HCT116 (cell line): ENCODE measurements around the gene MAP3K21. TPM values are rescaled to one million over a fixed set of nuclear protein-coding genes. Genes with fewer than 3 reads are reported as not detected.

Experiments used
- ATAC-seq: fragments of 200-7000 bp; cut with Tn5 transposase; 2 replicates; pipeline ENCODE4 v1.9.1; 2020; ENCODE audit warnings: mild to moderate bottlenecking, moderate library complexity
- BruUV-seq: library from RNA; stranded (reverse); fragments of 400-500 nt; replicated peaks from 2 replicates; lab custom pipeline; 2021; lab: Mats Ljungman, UMichigan
- CTCF ChIA-PET: fragments of 300-600 bp; sonication (Branson Sonifier 250); formaldehyde crosslinking; loops from one replicate; lab custom pipeline; 2021; ENCODE audit warnings: antibody characterized with exemption; lab: Charles Lee
- POLR2A ChIA-PET: fragments of 300-600, 350-600 bp; sonication (Branson Sonifier 250); formaldehyde crosslinking; loops from one replicate; lab custom pipeline; 2021; ENCODE audit warnings: antibody characterized with exemption; lab: Charles Lee
- RAD21 ChIA-PET, 2 experiments: fragments of 300-600 bp; sonication (Branson Sonifier 250); formaldehyde crosslinking; loops; one replicate each; lab custom pipeline; 2023; ENCODE audit warnings: low total read pairs in 2 of 2; ENCODE audit not compliant: uncharacterized antibody in 2 of 2, unreplicated experiment in 2 of 2, low non-redundant PET in 1 of 2; lab: Charles Lee
- DNase-seq: peaks from one replicate; pipeline ENCODE4 v3.0.0-alpha.2; 2010; ENCODE audit warnings: low read depth, low spot score
- H2AFZ ChIP-seq: fragments of 200-600 bp; shearing (Covaris generic), sonication (generic); 2 replicates; pipeline ENCODE4 v1.6.1; 2017; ENCODE audit warnings: low read depth, mixed run types, mixed read lengths, antibody characterized with exemption, low read length; ENCODE audit not compliant: poor library complexity, severe bottlenecking
- H3K27ac ChIP-seq: 2 replicates; pipeline ENCODE4 v1.5.1; 2012; ENCODE audit warnings: low read depth, low read length
- H3K27me3 ChIP-seq: fragments of 200-600 bp; sonication (generic); 2 replicates; pipeline ENCODE4 v1.6.1; 2016; ENCODE audit warnings: mixed run types, low read length, mixed read lengths; ENCODE audit not compliant: insufficient read depth
- H3K36me3 ChIP-seq, 2 experiments: fragments of 200-500 bp in 1 of 2; fragments of 200-600 bp in 1 of 2; sonication (Bioruptor generic) in 1 of 2; sonication (generic) in 1 of 2; 2 replicates each; pipeline versions ENCODE4 v1.5.1 to v1.6.1; 2014 to 2016; ENCODE audit warnings: low read length in 2 of 2, inconsistent platforms in 1 of 2, mixed read lengths in 1 of 2, mixed run types in 1 of 2; ENCODE audit not compliant: insufficient read depth in 2 of 2, control insufficient read depth in 1 of 2
- H3K4me1 ChIP-seq, 2 experiments: fragments of 200-600 bp in 1 of 2; sonication (generic) in 1 of 2; 2 replicates each; pipeline versions ENCODE4 v1.5.1 to v1.6.1; 2012 to 2017; ENCODE audit warnings: low read length in 2 of 2, inconsistent platforms in 1 of 2, mild to moderate bottlenecking in 1 of 2, mixed read lengths in 1 of 2, mixed run types in 1 of 2, moderate library complexity in 1 of 2; ENCODE audit not compliant: insufficient read depth in 2 of 2, control insufficient read depth in 1 of 2
- H3K4me2 ChIP-seq: fragments of 200-600 bp; sonication (generic); 2 replicates; pipeline ENCODE4 v1.6.1; 2017; ENCODE audit warnings: mixed run types, low read length, mixed read lengths
- H3K4me3 ChIP-seq, 2 experiments: fragments of 200-600 bp in 1 of 2; sonication (generic) in 1 of 2; replicated peaks in 1 of 2; 2 replicates each; pipeline ENCODE4 v1.5.1; 2011 to 2016; ENCODE audit warnings: low read length in 2 of 2, control low read depth in 1 of 2, low read depth in 1 of 2, mild to moderate bottlenecking in 1 of 2, mixed read lengths in 1 of 2, mixed run types in 1 of 2
- H3K79me2 ChIP-seq: fragments of 200-600 bp; sonication (generic); 2 replicates; pipeline ENCODE4 v1.6.1; 2017; ENCODE audit warnings: mild to moderate bottlenecking, mixed run types, low read length, moderate library complexity, mixed read lengths; ENCODE audit not compliant: insufficient read depth
- H3K9ac ChIP-seq: fragments of 200-600 bp; sonication (generic); 2 replicates; pipeline ENCODE4 v1.6.1; 2016; ENCODE audit warnings: low read length, mixed read lengths
- H3K9me2 ChIP-seq: fragments of 200-600 bp; sonication (generic), shearing (Covaris generic); 2 replicates; pipeline ENCODE4 v1.6.1; 2017; ENCODE audit warnings: mixed run types, mild to moderate bottlenecking, moderate library complexity; ENCODE audit not compliant: insufficient read depth
- H3K9me3 ChIP-seq, 2 experiments: fragments of 200-500 bp in 1 of 2; fragments of 200-600 bp in 1 of 2; sonication (Bioruptor generic) in 1 of 2; sonication (generic) in 1 of 2; 2 replicates each; pipeline ENCODE4 v1.6.1; 2014 to 2017; ENCODE audit warnings: low read length in 2 of 2, mixed read lengths in 2 of 2, inconsistent platforms in 1 of 2, low read depth in 1 of 2, mild to moderate bottlenecking in 1 of 2, mixed run types in 1 of 2, moderate library complexity in 1 of 2; ENCODE audit not compliant: control insufficient read depth in 1 of 2, insufficient read depth in 1 of 2
- H4K20me1 ChIP-seq: fragments of 200-600 bp; sonication (generic), shearing (Covaris generic); 2 replicates; pipeline ENCODE4 v1.6.1; 2017; ENCODE audit warnings: mixed run types, mild to moderate bottlenecking, moderate library complexity; ENCODE audit not compliant: insufficient read depth
- ATF3 ChIP-seq: IDR thresholded peaks from 2 replicates; pipeline ENCODE4 v1.6.1; 2012
- CBX3 ChIP-seq: IDR thresholded peaks from 2 replicates; pipeline ENCODE4 v1.6.1; 2012; ENCODE audit warnings: low read depth
- CEBPB ChIP-seq: IDR thresholded peaks from 2 replicates; pipeline ENCODE4 v1.6.1; 2012; ENCODE audit warnings: low read depth
- CTCF ChIP-seq, 3 experiments: fragments of 200-600 bp in 1 of 3; sonication (generic) in 1 of 3; IDR thresholded peaks in 2 of 3; conservative IDR thresholded peaks in 1 of 3; 2 replicates each; pipeline ENCODE4 v1.5.1; 2012 to 2017; ENCODE audit warnings: low read depth in 2 of 3, low read length in 2 of 3, antibody characterized with exemption in 1 of 3, borderline replicate concordance in 1 of 3, control low read depth in 1 of 3, mild to moderate bottlenecking in 1 of 3, mixed read lengths in 1 of 3, mixed run types in 1 of 3, moderate library complexity in 1 of 3; ENCODE audit not compliant: insufficient read depth in 1 of 3
- EGR1 ChIP-seq: IDR thresholded peaks from 2 replicates; pipeline ENCODE4 v1.6.1; 2012; ENCODE audit warnings: low read depth
- ELF1 ChIP-seq: IDR thresholded peaks from 2 replicates; pipeline ENCODE4 v1.6.1; 2012; ENCODE audit warnings: low read depth, borderline replicate concordance
- EZH2phosphoT487 ChIP-seq: fragments of 200-600 bp; IDR thresholded peaks from 2 replicates; pipeline ENCODE4 v1.6.1; 2018; ENCODE audit warnings: antibody characterized with exemption, borderline replicate concordance
- JUND ChIP-seq: IDR thresholded peaks from 2 replicates; pipeline ENCODE4 v1.6.1; 2012
- REST ChIP-seq: IDR thresholded peaks from 2 replicates; pipeline ENCODE4 v1.6.1; 2012; ENCODE audit warnings: low read depth
- SIN3A ChIP-seq: IDR thresholded peaks from 2 replicates; pipeline ENCODE4 v1.6.1; 2012; ENCODE audit warnings: low read depth
- SRF ChIP-seq: IDR thresholded peaks from 2 replicates; pipeline ENCODE4 v1.6.1; 2012; ENCODE audit warnings: low read depth
- TCF7L2 ChIP-seq: IDR thresholded peaks from 2 replicates; pipeline ENCODE4 v1.7.0; 2011; ENCODE audit warnings: borderline replicate concordance, inconsistent platforms; ENCODE audit not compliant: insufficient read depth, insufficient read length; ENCODE audit errors: extremely low read depth
- YY1 ChIP-seq: IDR thresholded peaks from 2 replicates; pipeline ENCODE4 v1.6.1; 2011; ENCODE audit warnings: low read length, low read depth, moderate library complexity, mild to moderate bottlenecking; ENCODE audit not compliant: insufficient replicate concordance; ENCODE audit errors: extremely low read depth
- ZBTB33 ChIP-seq: IDR thresholded peaks from 2 replicates; pipeline ENCODE4 v1.6.1; 2011; ENCODE audit warnings: mild to moderate bottlenecking, low read length, moderate library complexity; ENCODE audit not compliant: insufficient replicate concordance; ENCODE audit errors: extremely low read depth
- ZFX ChIP-seq: fragments of 450-650 bp; IDR thresholded peaks from 2 replicates; pipeline ENCODE4 v1.6.1; 2017
- ZNF274 ChIP-seq: fragments of 200-500 bp; sonication (Bioruptor generic); IDR thresholded peaks from 2 replicates; pipeline ENCODE4 v1.6.1; 2014; ENCODE audit warnings: mild to moderate bottlenecking, low read depth, low read length, inconsistent platforms
- intact Hi-C: fragments of 100-400 bp; cut with micrococcal nuclease; formaldehyde crosslinking; loops from 2 replicates; pipeline ENCODE4 v1.10.0; 2022
- total RNA-seq: library from RNA; stranded (reverse); gene quantifications from one replicate; pipeline ENCODE4 v1.2.1, GENCODE V29; 2021; ENCODE audit not compliant: unreplicated experiment
- TF ChIP-seq, protein P1 (sequence below): IDR thresholded peaks from 2 replicates; pipeline ENCODE4 v1.6.1; 2012

Gene MAP3K21
- total RNA-seq, 1 experiment from 2014 or later, result 19.1 TPM

DNA sequence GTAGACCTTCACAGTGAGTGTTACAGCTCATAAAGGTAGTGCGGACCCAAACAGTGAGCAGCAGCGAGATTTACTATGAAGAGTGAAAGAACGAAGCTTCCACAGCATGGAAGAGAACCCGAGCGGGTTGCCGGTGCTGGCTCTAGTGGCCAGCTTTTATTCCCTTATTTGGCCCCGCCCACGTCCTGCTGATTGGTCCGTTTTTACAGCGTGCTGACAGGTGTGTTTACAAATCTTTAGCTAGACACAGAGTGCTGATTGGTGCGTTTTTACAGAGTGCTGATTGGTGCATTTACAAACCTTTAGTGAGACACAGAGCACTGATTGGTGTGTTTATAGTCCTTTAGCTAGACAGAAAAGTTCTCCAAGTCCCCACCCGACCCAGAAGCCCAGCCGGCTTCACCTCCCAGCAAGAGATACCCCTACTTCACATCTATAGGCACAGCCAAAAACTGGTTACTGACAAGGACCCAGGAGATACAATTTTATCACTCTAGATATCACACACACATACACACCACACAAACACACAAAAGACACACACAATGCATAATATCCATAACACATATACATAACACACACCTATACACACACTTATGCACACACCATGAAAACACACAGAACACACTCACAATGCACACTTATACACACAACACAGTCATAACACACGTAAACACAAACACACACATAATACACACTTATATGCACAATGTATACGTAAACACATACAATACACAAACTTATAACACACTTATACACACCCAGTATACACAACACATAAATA lies 68.5 kb downstream of the MAP3K21 start:
- Histone ChIP-seq H3K4me2 (no peak overlapping the region), H3K9me2 (no peaks in the 10 kb centered on the region), H3K4me3 (no peak overlapping the region), H3K79me2 (no peaks in the 10 kb centered on the region), H3K27ac (no peak overlapping the region), H3K27me3 (no peaks in the 10 kb centered on the region), H3K9me3 (no peaks in the 10 kb centered on the region), H3K9ac (no peak overlapping the region), H2AFZ (peak overlapping the region; percentile 20), H3K36me3 (no peaks in the 10 kb centered on the region), H3K4me1 (no peaks in the 10 kb centered on the region), H4K20me1 (no peaks in the 10 kb centered on the region)
- BruUV-seq, result no TSS peak
- ChIA-PET POLR2A (no interaction called here), RAD21 (interaction anchor here in 1 of 2 experiments (0.7 to 1.2 kb wide), 2 partner anchors 11 to 716 kb away, joined by 3 read pairs; no protein-coding TSS in a partner anchor), CTCF (interaction anchor here (0.8 to 1.3 kb wide), 3 partner anchors 122 to 670 kb away, joined by 3 read pairs; no protein-coding TSS in a partner anchor)
- TF ChIP-seq ELF1 (no peak), EZH2phosphoT487 (no peak), YY1 (no peak), ZFX (no peak), REST (no peak), CBX3 (no peak), SIN3A (no peak), ZNF274 (no peak), JUND (no peak), ATF3 (no peak), ZBTB33 (no peak), CTCF (IDR thresholded peaks at IDR 0.05 in 2 of 3, conservative IDR thresholded peaks at IDR 0.05 in 1 of 3; ENCODE audit: borderline replicate concordance in 1 of 3, insufficient read depth in 1 of 3, low read depth in 2 of 3, low read length in 2 of 3) (no peak), SRF (no peak), CEBPB (no peak), EGR1 (no peak), TCF7L2 (no peak)
- TF ChIP-seq, protein P1, sequence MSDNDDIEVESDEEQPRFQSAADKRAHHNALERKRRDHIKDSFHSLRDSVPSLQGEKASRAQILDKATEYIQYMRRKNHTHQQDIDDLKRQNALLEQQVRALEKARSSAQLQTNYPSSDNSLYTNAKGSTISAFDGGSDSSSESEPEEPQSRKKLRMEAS, result no peak
- ATAC-seq (no peak), DNase-seq (no peak)
- intact Hi-C loops, result loop anchor here (1.0 to 10.0 kb wide), 6 partner anchors 91 to 915 kb away; partner anchors contain the start of gene SLC35F3
